ENCODE results near the gene ZNRF1. TPM values are rescaled to one million over a fixed set of nuclear protein-coding genes. Genes with fewer than 3 reads are reported as not detected.
"Not testable (repeated sequence)": the region's sequence is repeated elsewhere in the genome, so short reads cannot be mapped to it uniquely, and the experiment has no call there.

Gene ZNRF1
- total RNA-seq, 1 donor from 2014 or later, result 19.5 TPM

- DNase-seq, result no peak
Measured at GRCh38 chr16:75114946-75115825, 116.4 kb downstream of the ZNRF1 start.

GRCh38 chr16:75116081-75116910 lies 117.5 kb downstream of the ZNRF1 start, which contains the start of gene LDHD:
Gene LDHD, minus strand, starts transcription at chr16:75116780. Its CDS starts 60 bp downstream, at chr16:75116720.
- DNase-seq, result peak; percentile 82

- DNase-seq, result no peak
Measured at GRCh38 chr16:75116911-75117245, 118.1 kb downstream of the ZNRF1 start.

GRCh38 chr16:75118943-75119539 lies 120.2 kb downstream of the ZNRF1 start:
- no peak for DNase-seq

GRCh38 chr16:75120253-75120652 lies 121.4 kb downstream of the ZNRF1 start:
- no peak for DNase-seq

GRCh38 chr16:75121949-75122568 lies 123.2 kb downstream of the ZNRF1 start:
- no peak for DNase-seq

- no peak for DNase-seq
Measured at GRCh38 chr16:75122609-75123008, 123.8 kb downstream of the ZNRF1 start.

- DNase-seq, result no peak
Measured at GRCh38 chr16:75127713-75128415, 129.0 kb downstream of the ZNRF1 start.

- DNase-seq, result not testable (repeated sequence)
Measured at GRCh38 chr16:75129421-75130149, 130.8 kb downstream of the ZNRF1 start.

GRCh38 chr16:75130150-75130771 lies 131.4 kb downstream of the ZNRF1 start:
- no peak for DNase-seq

- no peak for DNase-seq
Measured at GRCh38 chr16:75131081-75131480, 132.3 kb downstream of the ZNRF1 start.

GRCh38 chr16:75138233-75138632 lies 139.4 kb downstream of the ZNRF1 start:
- no peak for DNase-seq

GRCh38 chr16:75138636-75139035 lies 139.8 kb downstream of the ZNRF1 start:
- no peak for DNase-seq

- DNase-seq, result no peak
Measured at GRCh38 chr16:75139498-75139897, 140.7 kb downstream of the ZNRF1 start.

GRCh38 chr16:75143941-75144340 lies 145.1 kb downstream of the ZNRF1 start:
- DNase-seq, result no peak

- DNase-seq, result no peak
Measured at GRCh38 chr16:75147968-75148310, 149.1 kb downstream of the ZNRF1 start.

GRCh38 chr16:75148311-75149195 lies 149.7 kb downstream of the ZNRF1 start, which contains the start of gene ZFP1:
Gene ZFP1, plus strand, starts transcription at chr16:75148524. Its CDS starts 4,428 bp downstream, at chr16:75152952.
- DNase-seq, result peak; percentile 81

GRCh38 chr16:75151798-75152197 lies 153.0 kb downstream of the ZNRF1 start:
- no peak for DNase-seq

GRCh38 chr16:75152635-75153034 lies 153.8 kb downstream of the ZNRF1 start:
- DNase-seq, result no peak
